ENCODE data around the gene KCNMA1. TPM values are rescaled to one million over a fixed set of nuclear protein-coding genes. Genes with fewer than 3 reads are reported as not detected.

The KCNMA1 gene
- polyA plus RNA-seq, 1 donor: 19.6 TPM

DNA sequence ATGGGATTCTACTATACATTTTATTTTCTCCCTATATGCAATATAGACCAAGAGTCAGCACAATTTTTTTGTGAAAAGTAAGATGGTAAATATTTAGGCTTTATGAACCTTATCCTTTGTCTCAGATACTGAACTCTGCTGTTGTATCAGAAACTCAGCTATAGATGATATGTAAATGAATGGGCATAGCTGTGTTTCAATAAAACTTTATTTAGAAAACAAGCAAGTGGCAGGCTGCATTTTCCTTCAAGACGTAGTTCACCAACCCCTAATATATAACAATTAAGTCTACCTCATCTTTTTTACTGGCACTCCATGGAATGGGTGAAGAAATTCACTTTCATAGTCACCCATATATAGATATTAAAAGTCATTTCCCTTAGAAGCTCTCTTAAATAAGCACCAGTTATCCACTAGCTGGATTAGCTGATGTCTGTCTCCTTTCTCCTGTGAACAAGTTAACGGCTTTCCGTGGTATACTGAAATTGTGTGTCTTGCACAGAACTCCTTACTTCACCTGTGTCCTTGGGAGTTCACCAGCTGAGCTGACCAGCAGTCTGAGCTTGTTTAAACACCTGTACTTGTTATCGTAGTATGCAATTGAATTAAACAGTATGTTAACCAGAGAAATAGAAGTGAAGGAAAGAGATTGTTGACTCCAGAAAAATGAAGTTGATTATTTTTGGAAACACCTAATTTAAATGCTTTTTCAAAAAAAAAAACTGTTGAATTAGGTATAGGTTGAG, 770.6 kb downstream of the KCNMA1 start:
- Histone ChIP-seq H3K36me3 (ENCODE audit: control insufficient read depth, insufficient read depth, low read length) (no peaks in the 10 kb centered on the region), H3K4me3 (ENCODE audit: low read length) (no peak overlapping the region), H3K9me3 (ENCODE audit: control insufficient read depth, low read depth, low read length) (no peaks in the 10 kb centered on the region), H3K27me3 (ENCODE audit: control insufficient read depth, insufficient read depth, low read length) (peaks cover 2% of the 10 kb centered on the region), H3K27ac (ENCODE audit: low read length) (no peak overlapping the region), H3K4me1 (ENCODE audit: control insufficient read depth, insufficient read depth, low read length) (no peaks in the 10 kb centered on the region)
- DNase-seq: no peak
- WGBS (ENCODE audit: insufficient coverage, low lambda C conversion rate): 83% methylated on average over 1 of the region's 4 CpGs

DNA sequence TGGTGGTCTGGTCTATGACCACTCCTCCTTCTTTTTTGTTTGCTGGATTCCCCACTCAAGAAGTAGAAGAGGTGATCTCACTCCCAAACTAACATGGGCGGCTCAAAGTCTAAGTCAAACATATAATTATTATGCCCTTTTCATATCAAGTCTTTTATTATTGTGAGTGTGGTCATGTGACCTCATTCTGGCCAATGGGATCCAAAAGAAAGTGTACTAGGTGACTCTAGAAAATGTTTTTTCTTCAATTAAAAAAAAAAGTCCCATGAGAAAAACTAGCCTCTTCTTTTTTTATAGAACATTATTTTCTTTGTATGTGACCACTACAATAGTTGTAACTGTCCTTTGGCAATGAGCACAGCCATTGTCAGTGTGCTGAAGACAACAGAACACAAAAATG, 772.7 kb downstream of the KCNMA1 start:
- Histone ChIP-seq H3K9me3 (ENCODE audit: control insufficient read depth, low read depth, low read length) (no peaks in the 10 kb centered on the region), H3K36me3 (ENCODE audit: control insufficient read depth, insufficient read depth, low read length) (no peaks in the 10 kb centered on the region), H3K4me3 (ENCODE audit: low read length) (no peak overlapping the region), H3K27ac (ENCODE audit: low read length) (no peak overlapping the region), H3K27me3 (ENCODE audit: control insufficient read depth, insufficient read depth, low read length) (no peaks in the 10 kb centered on the region), H3K4me1 (ENCODE audit: control insufficient read depth, insufficient read depth, low read length) (no peaks in the 10 kb centered on the region)
- WGBS (ENCODE audit: insufficient coverage, low lambda C conversion rate): no CpG with 5 or more reads among the region's 1 CpG
- no peak for DNase-seq

DNA sequence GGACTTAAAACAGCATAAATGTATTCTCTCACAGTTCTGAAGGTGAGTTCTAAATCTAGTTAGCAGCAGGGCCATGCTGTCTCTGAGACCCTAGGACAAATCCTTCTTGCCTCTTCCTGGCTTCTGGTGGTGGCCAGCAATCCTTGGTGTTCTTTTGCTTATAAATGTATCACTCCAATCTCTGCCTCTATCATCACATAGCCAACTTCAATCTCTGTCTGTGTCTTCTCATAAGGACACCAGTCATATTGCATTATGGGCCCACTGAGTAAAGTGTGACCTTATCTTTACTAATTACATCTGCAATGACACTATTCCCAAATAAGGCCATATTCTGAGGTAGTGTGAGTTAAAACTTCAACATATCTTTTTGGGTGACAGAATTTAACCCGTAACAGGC, 778.9 kb downstream of the KCNMA1 start:
- Histone ChIP-seq H3K4me1 (ENCODE audit: control insufficient read depth, insufficient read depth, low read length) (no peaks in the 10 kb centered on the region), H3K27me3 (ENCODE audit: control insufficient read depth, insufficient read depth, low read length) (no peaks in the 10 kb centered on the region), H3K9me3 (ENCODE audit: control insufficient read depth, low read depth, low read length) (no peaks in the 10 kb centered on the region), H3K36me3 (ENCODE audit: control insufficient read depth, insufficient read depth, low read length) (no peaks in the 10 kb centered on the region), H3K4me3 (ENCODE audit: low read length) (no peak overlapping the region), H3K27ac (ENCODE audit: low read length) (no peak overlapping the region)
- DNase-seq: no peak
- WGBS (ENCODE audit: insufficient coverage, low lambda C conversion rate): no CpG with 5 or more reads among the region's 1 CpG

DNA sequence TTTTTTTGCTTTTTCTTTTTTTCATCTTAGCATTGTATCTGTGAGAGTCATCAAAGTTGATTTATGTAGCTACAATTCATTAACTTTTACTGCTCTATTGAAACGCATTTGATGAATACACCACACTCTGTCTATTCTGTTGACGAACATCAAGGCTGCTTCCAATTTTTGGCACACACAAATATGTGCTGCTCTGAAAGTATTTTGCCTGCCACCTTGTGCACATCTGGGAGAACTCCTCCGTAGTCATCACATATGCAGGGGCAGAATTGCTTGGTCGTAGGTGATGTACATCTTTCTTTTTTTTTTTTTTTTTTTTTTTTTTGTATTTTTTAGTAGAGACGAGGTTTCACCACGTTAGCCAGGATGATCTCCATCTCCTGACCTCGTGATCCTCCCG, 796.8 kb downstream of the KCNMA1 start:
- no peak for DNase-seq
- no peaks in the 10 kb centered on the region for H3K4me1 ChIP-seq (ENCODE audit: control insufficient read depth, insufficient read depth, low read length)
- no peaks in the 10 kb centered on the region for H3K9me3 ChIP-seq (ENCODE audit: control insufficient read depth, low read depth, low read length)
- no peak overlapping the region for H3K27ac ChIP-seq (ENCODE audit: low read length)
- H3K27me3 ChIP-seq (ENCODE audit: control insufficient read depth, insufficient read depth, low read length): no peaks in the 10 kb centered on the region
- H3K36me3 ChIP-seq (ENCODE audit: control insufficient read depth, insufficient read depth, low read length): no peaks in the 10 kb centered on the region
- WGBS (ENCODE audit: insufficient coverage, low lambda C conversion rate): no CpG with 5 or more reads among the region's 8 CpGs
- H3K4me3 ChIP-seq (ENCODE audit: low read length): no peak overlapping the region

DNA sequence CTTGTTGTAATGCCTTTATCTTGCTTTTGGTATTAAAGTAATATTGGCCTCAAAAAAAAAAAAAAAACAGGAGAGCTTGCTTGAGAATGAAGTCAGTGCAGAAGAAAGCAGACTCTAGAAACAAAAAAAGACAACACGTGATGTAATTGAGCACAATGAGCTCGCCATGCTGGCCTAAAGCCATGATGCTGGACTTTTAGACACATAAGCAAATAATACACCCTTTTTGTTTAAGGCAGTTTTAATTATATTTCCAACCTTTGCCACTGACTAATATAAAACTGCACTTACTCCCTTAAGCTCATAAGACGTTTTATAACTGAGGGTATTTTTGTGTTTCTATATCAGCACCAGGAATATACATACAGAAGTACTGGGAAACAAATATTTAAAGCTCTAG, 798.3 kb downstream of the KCNMA1 start:
- H3K36me3 ChIP-seq (ENCODE audit: control insufficient read depth, insufficient read depth, low read length): no peaks in the 10 kb centered on the region
- no peaks in the 10 kb centered on the region for H3K27me3 ChIP-seq (ENCODE audit: control insufficient read depth, insufficient read depth, low read length)
- H3K4me1 ChIP-seq (ENCODE audit: control insufficient read depth, insufficient read depth, low read length): no peaks in the 10 kb centered on the region
- no peak overlapping the region for H3K4me3 ChIP-seq (ENCODE audit: low read length)
- H3K27ac ChIP-seq (ENCODE audit: low read length): no peak overlapping the region
- H3K9me3 ChIP-seq (ENCODE audit: control insufficient read depth, low read depth, low read length): no peaks in the 10 kb centered on the region
- no peak for DNase-seq
- WGBS (ENCODE audit: insufficient coverage, low lambda C conversion rate): 90% methylated on average over 3 of the region's 3 CpGs

DNA sequence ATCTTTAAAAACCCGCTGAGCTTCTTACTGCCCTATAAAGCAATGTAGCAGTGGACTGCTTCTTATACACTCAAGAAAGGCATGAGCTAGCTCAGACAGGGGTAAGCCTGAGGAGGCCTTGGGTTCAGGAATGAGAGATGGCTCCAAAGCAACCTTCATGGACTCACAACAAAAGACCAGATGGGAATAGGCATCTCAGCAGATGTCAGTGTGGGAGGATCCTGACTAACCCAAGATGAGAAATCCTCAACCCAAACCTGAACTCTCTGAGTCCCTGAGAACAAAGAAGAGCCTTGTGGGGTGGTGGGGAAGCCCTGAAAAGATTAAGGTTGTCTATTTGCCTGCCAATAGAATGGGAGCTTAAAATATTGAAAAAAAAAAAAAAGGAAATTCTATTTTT, 807.4 kb downstream of the KCNMA1 start:
- H3K27ac ChIP-seq (ENCODE audit: low read length): no peak overlapping the region
- no CpG with 5 or more reads among the region's 1 CpG for WGBS (ENCODE audit: insufficient coverage, low lambda C conversion rate)
- no peaks in the 10 kb centered on the region for H3K27me3 ChIP-seq (ENCODE audit: control insufficient read depth, insufficient read depth, low read length)
- H3K9me3 ChIP-seq (ENCODE audit: control insufficient read depth, low read depth, low read length): no peaks in the 10 kb centered on the region
- DNase-seq: no peak
- H3K4me3 ChIP-seq (ENCODE audit: low read length): no peak overlapping the region
- no peaks in the 10 kb centered on the region for H3K36me3 ChIP-seq (ENCODE audit: control insufficient read depth, insufficient read depth, low read length)
- H3K4me1 ChIP-seq (ENCODE audit: control insufficient read depth, insufficient read depth, low read length): no peaks in the 10 kb centered on the region

DNA sequence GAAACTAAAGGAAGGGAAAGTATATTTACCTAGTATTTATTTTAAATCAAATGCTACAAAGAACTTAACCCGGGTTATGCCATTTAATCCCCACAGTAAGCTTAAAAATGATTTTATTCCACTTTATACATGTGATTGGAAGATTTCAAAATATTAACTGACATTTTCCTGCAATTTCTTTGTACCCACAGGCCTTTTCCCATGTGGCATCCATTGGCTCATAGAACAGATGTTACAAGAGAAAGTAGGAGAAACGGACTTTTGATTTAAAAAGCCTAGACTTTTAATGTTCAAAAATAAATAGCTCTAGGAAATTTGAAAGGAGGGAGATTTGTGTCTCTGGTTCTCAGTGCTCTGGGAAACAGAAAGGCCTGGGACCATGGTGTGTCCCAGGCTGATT, 807.9 kb downstream of the KCNMA1 start:
- H3K36me3 ChIP-seq (ENCODE audit: control insufficient read depth, insufficient read depth, low read length): no peaks in the 10 kb centered on the region
- no peaks in the 10 kb centered on the region for H3K27me3 ChIP-seq (ENCODE audit: control insufficient read depth, insufficient read depth, low read length)
- no peak for DNase-seq
- WGBS (ENCODE audit: insufficient coverage, low lambda C conversion rate): no CpG with 5 or more reads among the region's 2 CpGs
- H3K9me3 ChIP-seq (ENCODE audit: control insufficient read depth, low read depth, low read length): no peaks in the 10 kb centered on the region
- H3K27ac ChIP-seq (ENCODE audit: low read length): no peak overlapping the region
- H3K4me1 ChIP-seq (ENCODE audit: control insufficient read depth, insufficient read depth, low read length): no peaks in the 10 kb centered on the region
- no peak overlapping the region for H3K4me3 ChIP-seq (ENCODE audit: low read length)
